ENCODE results near the gene ZNF318. TPM values are rescaled to one million over a fixed set of nuclear protein-coding genes. Genes with fewer than 3 reads are reported as not detected.

Gene ZNF318
- polyA plus RNA-seq, 2 of the 4 experiments (the other 2 are of a cell fraction) = 5.0 to 9.2 TPM

GRCh38 chr6:43399932-43400487 lies 30.6 kb upstream of the ZNF318 start:
- ATAC-seq (no peak), FAIRE-seq (no peak), DNase-seq (ENCODE audit: low read depth in 1 of 2, low spot score in 1 of 2) (no peak)
- ChIA-PET CTCF (interaction anchor here (1.3 kb wide), 1 partner anchor 23 kb away, joined by 3 read pairs; no protein-coding TSS in a partner anchor), POLR2A (no interaction called here)
- Histone ChIP-seq H3K27ac (no peak overlapping the region), H3K4me3 (no peak overlapping the region), H3K4me2 (no peak overlapping the region), H3K9me3 (no peaks in the 10 kb centered on the region), H3K4me1 (no peaks in the 10 kb centered on the region)
- WGBS (ENCODE audit: missing lambda C conversion rate) = 32% methylated on average over 3 of the region's 3 CpGs
- TF ChIP-seq BCL3 (IDR thresholded peaks at IDR 0.05) = no peak
- TF ChIP-seq JUN (IDR thresholded peaks at IDR 0.05) = no peak
- TF ChIP-seq TFCP2L1 (CRISPR knock-in tag; IDR thresholded peaks at IDR 0.05) = no peak
- TF ChIP-seq SMC3 (IDR thresholded peaks at IDR 0.05) = no peak
- TF ChIP-seq CHD2 (IDR thresholded peaks at IDR 0.05; ENCODE audit: low read length, partially characterized antibody) = no peak
- TF ChIP-seq, protein P1, sequence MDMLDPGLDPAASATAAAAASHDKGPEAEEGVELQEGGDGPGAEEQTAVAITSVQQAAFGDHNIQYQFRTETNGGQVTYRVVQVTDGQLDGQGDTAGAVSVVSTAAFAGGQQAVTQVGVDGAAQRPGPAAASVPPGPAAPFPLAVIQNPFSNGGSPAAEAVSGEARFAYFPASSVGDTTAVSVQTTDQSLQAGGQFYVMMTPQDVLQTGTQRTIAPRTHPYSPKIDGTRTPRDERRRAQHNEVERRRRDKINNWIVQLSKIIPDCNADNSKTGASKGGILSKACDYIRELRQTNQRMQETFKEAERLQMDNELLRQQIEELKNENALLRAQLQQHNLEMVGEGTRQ (IDR thresholded peaks at IDR 0.05) = no peak
- TF ChIP-seq FOXS1 (CRISPR knock-in tag; IDR thresholded peaks at IDR 0.05) = no peak
- no peak for TF ChIP-seq BHLHE40 (IDR thresholded peaks at IDR 0.05; ENCODE audit: low read depth, low read length)
- TF ChIP-seq, protein P2, sequence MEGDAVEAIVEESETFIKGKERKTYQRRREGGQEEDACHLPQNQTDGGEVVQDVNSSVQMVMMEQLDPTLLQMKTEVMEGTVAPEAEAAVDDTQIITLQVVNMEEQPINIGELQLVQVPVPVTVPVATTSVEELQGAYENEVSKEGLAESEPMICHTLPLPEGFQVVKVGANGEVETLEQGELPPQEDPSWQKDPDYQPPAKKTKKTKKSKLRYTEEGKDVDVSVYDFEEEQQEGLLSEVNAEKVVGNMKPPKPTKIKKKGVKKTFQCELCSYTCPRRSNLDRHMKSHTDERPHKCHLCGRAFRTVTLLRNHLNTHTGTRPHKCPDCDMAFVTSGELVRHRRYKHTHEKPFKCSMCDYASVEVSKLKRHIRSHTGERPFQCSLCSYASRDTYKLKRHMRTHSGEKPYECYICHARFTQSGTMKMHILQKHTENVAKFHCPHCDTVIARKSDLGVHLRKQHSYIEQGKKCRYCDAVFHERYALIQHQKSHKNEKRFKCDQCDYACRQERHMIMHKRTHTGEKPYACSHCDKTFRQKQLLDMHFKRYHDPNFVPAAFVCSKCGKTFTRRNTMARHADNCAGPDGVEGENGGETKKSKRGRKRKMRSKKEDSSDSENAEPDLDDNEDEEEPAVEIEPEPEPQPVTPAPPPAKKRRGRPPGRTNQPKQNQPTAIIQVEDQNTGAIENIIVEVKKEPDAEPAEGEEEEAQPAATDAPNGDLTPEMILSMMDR (IDR thresholded peaks at IDR 0.05) = no peak
- TF ChIP-seq NR3C1 (IDR thresholded peaks at IDR 0.05) = no peak
- TF ChIP-seq NFE2L2 (conservative IDR thresholded peaks at IDR 0.05; ENCODE audit: low read length) = no peak
- no peak for TF ChIP-seq RARB (CRISPR knock-in tag; IDR thresholded peaks at IDR 0.05)
- TF ChIP-seq POLR2AphosphoS2 (conservative IDR thresholded peaks at IDR 0.05; ENCODE audit: low read length) = no peak
- TF ChIP-seq HOXA7 (CRISPR knock-in tag; IDR thresholded peaks at IDR 0.05) = no peak
- no peak for TF ChIP-seq KDM1A (IDR thresholded peaks at IDR 0.05; ENCODE audit: low read depth)
- TF ChIP-seq CEBPB (IDR thresholded peaks at IDR 0.05) = no peak
- TF ChIP-seq POLR2A (IDR thresholded peaks at IDR 0.05; ENCODE audit: low read length) = no peak
- TF ChIP-seq HOXB13 (CRISPR knock-in tag; IDR thresholded peaks at IDR 0.05; ENCODE audit: low read depth) = no peak
- TF ChIP-seq PHF8 (IDR thresholded peaks at IDR 0.05; ENCODE audit: borderline replicate concordance, low read depth) = no peak

- no peak overlapping the region for H3K4me2 ChIP-seq
- ChIA-PET CTCF (interaction anchor here (0.7 to 2.2 kb wide), 4 partner anchors 16 to 88 kb away, joined by 3 to 7 read pairs (median 4); partner anchors contain the start of genes ABCC10 and CRIP3), POLR2A (no interaction called here)
- WGBS (ENCODE audit: missing lambda C conversion rate) = 91% methylated on average over 6 of the region's 6 CpGs
- FAIRE-seq (no peak), ATAC-seq (no peak), DNase-seq (ENCODE audit: low read depth in 1 of 2, low spot score in 1 of 2) (no peak)
- H3K4me3 ChIP-seq = no peak overlapping the region
- H3K4me1 ChIP-seq = no peaks in the 10 kb centered on the region
- TF ChIP-seq MAFK (IDR thresholded peaks at IDR 0.05; ENCODE audit: partially characterized antibody) (no peak), RNF2 (IDR thresholded peaks at IDR 0.05; ENCODE audit: borderline replicate concordance, low read depth) (no peak), SMC3 (IDR thresholded peaks at IDR 0.05) (no peak)
- TF ChIP-seq, protein P3, sequence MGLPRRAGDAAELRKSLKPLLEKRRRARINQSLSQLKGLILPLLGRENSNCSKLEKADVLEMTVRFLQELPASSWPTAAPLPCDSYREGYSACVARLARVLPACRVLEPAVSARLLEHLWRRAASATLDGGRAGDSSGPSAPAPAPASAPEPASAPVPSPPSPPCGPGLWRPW (IDR thresholded peaks at IDR 0.05) = no peak
- no peaks in the 10 kb centered on the region for H3K9me3 ChIP-seq
- no peak overlapping the region for H3K27ac ChIP-seq
Measured at GRCh38 chr6:43396408-43397149, 27.1 kb upstream of the ZNF318 start.

All from A549 (cell line).